ENCODE results near the gene POLG2. TPM values are rescaled to one million over a fixed set of nuclear protein-coding genes. Genes with fewer than 3 reads are reported as not detected.
A peak's percentile ranks its signal among the peaks of the same experiment; 100 is the strongest.
"Not testable (repeated sequence)": the region's sequence is repeated elsewhere in the genome, so short reads cannot be mapped to it uniquely, and the experiment has no call there.

The POLG2 gene
- total RNA-seq, 2 donors from 2014 or later = 27.1 to 33.9 TPM

DNA sequence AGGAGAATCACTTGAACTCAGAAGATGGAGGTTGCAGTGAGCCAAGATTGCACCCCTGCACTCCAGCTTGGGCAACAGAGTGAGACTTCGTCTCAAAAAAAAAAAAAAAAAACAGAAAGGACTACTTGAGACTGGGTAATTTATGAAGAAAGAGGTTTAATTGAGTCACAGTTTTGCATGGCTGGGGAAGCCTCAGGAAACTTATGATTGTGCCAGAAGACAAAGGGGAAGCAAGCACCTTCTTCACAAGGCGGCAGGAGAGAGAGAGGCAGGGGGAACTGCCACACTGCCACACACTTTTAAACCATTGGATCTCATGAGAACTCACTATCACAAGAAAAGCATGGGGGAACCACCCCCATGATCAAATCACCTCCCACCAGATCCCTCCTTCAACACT is 56.9 kb downstream of the POLG2 start:
- no peak overlapping the region for H3K9ac ChIP-seq (ENCODE audit: extremely low read depth, low read length, poor library complexity, severe bottlenecking)
- no peak overlapping the region for H3K4me3 ChIP-seq (ENCODE audit: low read length)
- no peak for DNase-seq
- peaks cover 39% of the 10 kb centered on the region for H3K9me3 ChIP-seq (ENCODE audit: control insufficient read depth, low read length)
- H3K27ac ChIP-seq (ENCODE audit: low read depth, low read length) = no peak overlapping the region
- H3K27ac Mint-ChIP-seq = no peak overlapping the region
- no peaks in the 10 kb centered on the region for H3K4me1 ChIP-seq (ENCODE audit: control insufficient read depth, insufficient read depth, low read length)
- no peaks in the 10 kb centered on the region for H3K4me1 Mint-ChIP-seq
- TF ChIP-seq, protein P1, sequence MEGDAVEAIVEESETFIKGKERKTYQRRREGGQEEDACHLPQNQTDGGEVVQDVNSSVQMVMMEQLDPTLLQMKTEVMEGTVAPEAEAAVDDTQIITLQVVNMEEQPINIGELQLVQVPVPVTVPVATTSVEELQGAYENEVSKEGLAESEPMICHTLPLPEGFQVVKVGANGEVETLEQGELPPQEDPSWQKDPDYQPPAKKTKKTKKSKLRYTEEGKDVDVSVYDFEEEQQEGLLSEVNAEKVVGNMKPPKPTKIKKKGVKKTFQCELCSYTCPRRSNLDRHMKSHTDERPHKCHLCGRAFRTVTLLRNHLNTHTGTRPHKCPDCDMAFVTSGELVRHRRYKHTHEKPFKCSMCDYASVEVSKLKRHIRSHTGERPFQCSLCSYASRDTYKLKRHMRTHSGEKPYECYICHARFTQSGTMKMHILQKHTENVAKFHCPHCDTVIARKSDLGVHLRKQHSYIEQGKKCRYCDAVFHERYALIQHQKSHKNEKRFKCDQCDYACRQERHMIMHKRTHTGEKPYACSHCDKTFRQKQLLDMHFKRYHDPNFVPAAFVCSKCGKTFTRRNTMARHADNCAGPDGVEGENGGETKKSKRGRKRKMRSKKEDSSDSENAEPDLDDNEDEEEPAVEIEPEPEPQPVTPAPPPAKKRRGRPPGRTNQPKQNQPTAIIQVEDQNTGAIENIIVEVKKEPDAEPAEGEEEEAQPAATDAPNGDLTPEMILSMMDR (conservative IDR thresholded peaks at IDR 0.05) = no peak
- WGBS, 2 experiments (ENCODE audit: insufficient coverage in 1 of 2, insufficient read length in 1 of 2) = 98 to 100% methylated on average over 1 to 2 of the region's 2 CpGs
- H3K4me3 Mint-ChIP-seq = no peak overlapping the region
- H3K27me3 Mint-ChIP-seq (ENCODE audit: insufficient read depth) = no peaks in the 10 kb centered on the region
- H3K36me3 ChIP-seq (ENCODE audit: control insufficient read depth, insufficient read depth, low read length) = no peaks in the 10 kb centered on the region
- H3K27me3 ChIP-seq (ENCODE audit: control insufficient read depth, insufficient read depth, low read length, poor library complexity, severe bottlenecking) = no peaks in the 10 kb centered on the region
- H3K9me3 Mint-ChIP-seq = peaks cover 55% of the 10 kb centered on the region
- peaks cover 3% of the 10 kb centered on the region for H3K36me3 Mint-ChIP-seq (ENCODE audit: low read depth)

DNA sequence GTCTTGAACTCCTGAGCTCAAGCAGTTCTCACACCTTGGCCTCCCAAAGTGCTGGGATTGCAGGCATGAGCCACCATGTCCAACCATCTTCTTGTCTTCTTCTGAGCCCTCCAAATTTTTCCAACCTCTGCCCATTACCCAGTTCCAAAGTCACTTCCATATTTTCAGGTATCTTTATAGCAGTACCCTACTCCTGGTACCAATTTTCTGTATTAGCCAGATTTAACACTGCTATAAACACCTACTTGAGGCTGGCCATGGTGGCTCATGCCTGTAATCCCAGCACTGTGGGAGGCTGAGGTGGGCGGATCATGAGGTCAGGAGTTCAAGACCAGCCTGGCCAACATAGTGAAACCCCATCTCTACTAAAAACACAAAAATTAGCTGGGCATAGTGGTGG is 57.3 kb downstream of the POLG2 start:
- H3K36me3 Mint-ChIP-seq (ENCODE audit: low read depth); H3K4me3 ChIP-seq (ENCODE audit: low read length); H3K27ac ChIP-seq (ENCODE audit: low read depth, low read length); H3K27me3 ChIP-seq (ENCODE audit: control insufficient read depth, insufficient read depth, low read length, poor library complexity, severe bottlenecking); H3K36me3 ChIP-seq (ENCODE audit: control insufficient read depth, insufficient read depth, low read length); H3K9ac ChIP-seq (ENCODE audit: extremely low read depth, low read length, poor library complexity, severe bottlenecking); H3K4me1 ChIP-seq (ENCODE audit: control insufficient read depth, insufficient read depth, low read length); H3K27me3 Mint-ChIP-seq (ENCODE audit: insufficient read depth); H3K27ac Mint-ChIP-seq; H3K4me3 Mint-ChIP-seq; DNase-seq; H3K4me1 Mint-ChIP-seq: not testable (repeated sequence)
- peaks cover 43% of the 10 kb centered on the region for H3K9me3 ChIP-seq (ENCODE audit: control insufficient read depth, low read length)
- peaks cover 60% of the 10 kb centered on the region for H3K9me3 Mint-ChIP-seq
- WGBS, 2 experiments (ENCODE audit: insufficient coverage in 1 of 2, insufficient read length in 1 of 2) = 88% methylated on average over 1 of the region's 1 CpG; no CpG with 5 or more reads in 1 of the 2 experiments

DNA sequence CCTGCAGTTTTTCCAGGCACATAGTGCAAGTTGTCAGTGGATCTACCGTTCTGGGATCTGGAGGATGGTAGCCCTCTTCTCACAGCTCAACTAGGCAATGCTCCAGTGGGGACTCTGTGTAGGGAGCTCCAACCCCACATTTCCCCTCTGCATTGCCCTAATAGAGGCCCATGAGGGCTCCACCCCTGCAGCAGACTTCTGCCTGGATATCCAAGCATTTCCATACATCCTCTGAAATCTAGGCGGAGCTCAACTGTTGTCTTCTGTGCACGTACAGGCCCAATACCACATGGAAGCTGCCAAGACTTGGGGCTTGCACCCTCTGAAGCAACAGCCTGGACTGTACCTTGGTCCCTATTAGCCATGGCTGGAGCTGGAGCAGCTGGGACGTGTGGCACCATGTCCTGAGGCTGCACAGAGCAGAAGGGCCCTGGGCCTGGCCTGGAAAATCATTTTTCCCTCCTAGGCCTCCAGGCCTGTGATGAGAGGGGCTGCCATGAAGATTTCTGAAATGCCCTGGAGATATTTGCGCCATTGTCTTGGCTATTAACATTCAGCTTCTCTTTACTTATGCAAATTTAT is 58.8 kb downstream of the POLG2 start:
- Histone ChIP-seq H3K4me1 (ENCODE audit: control insufficient read depth, insufficient read depth, low read length) (no peaks in the 10 kb centered on the region), H3K36me3 (ENCODE audit: control insufficient read depth, insufficient read depth, low read length) (no peaks in the 10 kb centered on the region), H3K9ac (ENCODE audit: extremely low read depth, low read length, poor library complexity, severe bottlenecking) (no peak overlapping the region), H3K27ac (ENCODE audit: low read depth, low read length) (no peak overlapping the region), H3K9me3 (ENCODE audit: control insufficient read depth, low read length) (peaks cover 52% of the 10 kb centered on the region), H3K4me3 (ENCODE audit: low read length) (peak overlapping the region; percentile 51), H3K27me3 (ENCODE audit: control insufficient read depth, insufficient read depth, low read length, poor library complexity, severe bottlenecking) (no peaks in the 10 kb centered on the region)
- Mint-ChIP-seq H3K4me1 (no peaks in the 10 kb centered on the region), H3K27ac (no peak overlapping the region), H3K27me3 (ENCODE audit: insufficient read depth) (no peaks in the 10 kb centered on the region), H3K9me3 (peaks cover 71% of the 10 kb centered on the region), H3K36me3 (ENCODE audit: low read depth) (peaks cover 6% of the 10 kb centered on the region), H3K4me3 (no peak overlapping the region)
- DNase-seq = no peak
- WGBS, 2 experiments (ENCODE audit: insufficient coverage in 1 of 2, insufficient read length in 1 of 2) = 86 to 94% methylated on average over 4 to 5 of the region's 5 CpGs
- TF ChIP-seq, protein P1 (conservative IDR thresholded peaks at IDR 0.05) = no peak

DNA sequence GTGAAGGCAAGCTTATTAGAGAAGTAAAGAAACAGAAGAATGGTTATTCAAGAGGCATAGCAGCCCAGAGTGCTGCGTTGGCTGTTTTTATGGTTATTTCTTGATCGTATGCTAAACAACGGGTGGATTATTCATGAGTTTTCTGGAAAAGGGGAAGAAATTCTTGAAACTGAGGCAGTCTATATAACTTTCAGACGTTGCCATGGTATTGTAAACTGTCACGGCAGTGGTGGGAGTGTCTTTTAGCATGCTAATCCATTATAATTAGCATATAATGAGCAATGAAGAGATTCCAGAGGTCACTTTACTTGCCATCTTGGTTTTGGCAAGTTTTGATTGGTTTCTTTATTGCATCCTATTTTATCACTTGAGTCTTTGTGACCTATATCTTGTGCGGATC is 65.3 kb downstream of the POLG2 start:
- Mint-ChIP-seq H3K27ac (no peak overlapping the region), H3K4me3 (no peak overlapping the region), H3K9me3 (peaks cover 43% of the 10 kb centered on the region), H3K36me3 (ENCODE audit: low read depth) (peaks cover 3% of the 10 kb centered on the region), H3K4me1 (no peaks in the 10 kb centered on the region), H3K27me3 (ENCODE audit: insufficient read depth) (peaks cover 1% of the 10 kb centered on the region)
- TF ChIP-seq, protein P1 (conservative IDR thresholded peaks at IDR 0.05) = no peak
- no peak for DNase-seq
- Histone ChIP-seq H3K36me3 (ENCODE audit: control insufficient read depth, insufficient read depth, low read length) (no peaks in the 10 kb centered on the region), H3K9ac (ENCODE audit: extremely low read depth, low read length, poor library complexity, severe bottlenecking) (no peak overlapping the region), H3K9me3 (ENCODE audit: control insufficient read depth, low read length) (peaks cover 31% of the 10 kb centered on the region), H3K4me1 (ENCODE audit: control insufficient read depth, insufficient read depth, low read length) (no peaks in the 10 kb centered on the region), H3K4me3 (ENCODE audit: low read length) (no peak overlapping the region), H3K27me3 (ENCODE audit: control insufficient read depth, insufficient read depth, low read length, poor library complexity, severe bottlenecking) (no peaks in the 10 kb centered on the region), H3K27ac (ENCODE audit: low read depth, low read length) (no peak overlapping the region)
- WGBS, 2 experiments (ENCODE audit: insufficient coverage in 1 of 2, insufficient read length in 1 of 2) = 84 to 97% methylated on average over 4 to 6 of the region's 6 CpGs

DNA sequence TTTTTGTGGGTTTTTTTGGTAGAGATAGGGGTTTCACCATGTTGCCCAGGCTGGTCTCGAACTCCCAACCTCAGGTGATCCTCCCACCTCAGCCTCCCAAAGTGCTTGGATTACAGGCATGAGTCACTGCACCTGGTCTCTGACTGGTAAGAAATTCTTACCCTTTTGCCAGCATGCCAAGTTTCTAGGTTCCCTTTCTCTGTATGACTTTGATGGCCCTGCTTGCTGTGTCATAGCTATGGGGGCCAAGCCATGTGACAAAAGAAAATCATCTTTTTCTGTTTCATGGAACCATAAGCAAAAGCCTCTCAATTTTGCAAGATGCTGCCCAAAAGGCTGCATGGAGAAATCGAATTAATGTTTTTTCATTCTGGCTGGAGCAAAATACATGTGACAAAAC is 66.8 kb downstream of the POLG2 start:
- not testable (repeated sequence) for H3K4me3 Mint-ChIP-seq; DNase-seq; H3K4me3 ChIP-seq (ENCODE audit: low read length); H3K27me3 ChIP-seq (ENCODE audit: control insufficient read depth, insufficient read depth, low read length, poor library complexity, severe bottlenecking); H3K4me1 ChIP-seq (ENCODE audit: control insufficient read depth, insufficient read depth, low read length); H3K9ac ChIP-seq (ENCODE audit: extremely low read depth, low read length, poor library complexity, severe bottlenecking); H3K36me3 Mint-ChIP-seq (ENCODE audit: low read depth); H3K4me1 Mint-ChIP-seq; H3K27me3 Mint-ChIP-seq (ENCODE audit: insufficient read depth); H3K36me3 ChIP-seq (ENCODE audit: control insufficient read depth, insufficient read depth, low read length); H3K27ac Mint-ChIP-seq; H3K27ac ChIP-seq (ENCODE audit: low read depth, low read length)
- H3K9me3 Mint-ChIP-seq = peaks cover 44% of the 10 kb centered on the region
- 89 to 100% methylated on average over 1 to 2 of the region's 2 CpGs for WGBS, 2 experiments (ENCODE audit: insufficient coverage in 1 of 2, insufficient read length in 1 of 2)
- peaks cover 34% of the 10 kb centered on the region for H3K9me3 ChIP-seq (ENCODE audit: control insufficient read depth, low read length)

Data from endodermal cell (in vitro differentiated cells).